ENCODE data around the gene CEP57.

CEP57 gene

GRCh38 chr11:95788921-95789505, 1.3 kb upstream of the CEP57 start:
- H3K36me3 ChIP-seq (ENCODE audit: control insufficient read depth, insufficient read depth, low read length) = peaks cover 8% of the 10 kb centered on the region
- H3K4me1 ChIP-seq (ENCODE audit: control insufficient read depth, insufficient read depth, low read length) = peaks cover 12% of the 10 kb centered on the region
- no peaks in the 10 kb centered on the region for H3K9me3 ChIP-seq (ENCODE audit: control insufficient read depth, insufficient read depth, low read length)
- peak overlapping the region; percentile 82 for H3K9ac ChIP-seq (ENCODE audit: low read depth, low read length)
- H3K27me3 ChIP-seq (ENCODE audit: control insufficient read depth, insufficient read depth, low read length) = no peaks in the 10 kb centered on the region
- peak overlapping the region; percentile 98 for H3K4me3 ChIP-seq (ENCODE audit: low read depth, low read length)

- H3K9ac ChIP-seq (ENCODE audit: low read depth, low read length) = peak within 1 kb of the TSS; percentile 93
- H3K4me3 ChIP-seq (ENCODE audit: low read depth, low read length) = peak within 1 kb of the TSS; percentile 98
- H3K9me3 ChIP-seq (ENCODE audit: control insufficient read depth, insufficient read depth, low read length) = no peaks in the 10 kb centered on the region
- H3K36me3 ChIP-seq (ENCODE audit: control insufficient read depth, insufficient read depth, low read length) = peaks cover 8% of the 10 kb centered on the region
- H3K4me1 ChIP-seq (ENCODE audit: control insufficient read depth, insufficient read depth, low read length) = peaks cover 12% of the 10 kb centered on the region
- no peaks in the 10 kb centered on the region for H3K27me3 ChIP-seq (ENCODE audit: control insufficient read depth, insufficient read depth, low read length)
These were observed 684 bp upstream of the CEP57 start, which contains the start of gene FAM76B for GRCh38 chr11:95789506-95790122. Gene FAM76B (minus strand): TSS chr11:95789782. CDS start chr11:95789478, 304 bp downstream.

GRCh38 chr11:95790933-95791708, 823 bp downstream of the CEP57 start:
- Histone ChIP-seq H3K27me3 (ENCODE audit: control insufficient read depth, insufficient read depth, low read length) (no peaks in the 10 kb centered on the region), H3K4me3 (ENCODE audit: low read depth, low read length) (peak overlapping the region; percentile 98), H3K9ac (ENCODE audit: low read depth, low read length) (peak overlapping the region; percentile 93), H3K9me3 (ENCODE audit: control insufficient read depth, insufficient read depth, low read length) (no peaks in the 10 kb centered on the region), H3K36me3 (ENCODE audit: control insufficient read depth, insufficient read depth, low read length) (no peaks in the 10 kb centered on the region), H3K4me1 (ENCODE audit: control insufficient read depth, insufficient read depth, low read length) (peaks cover 12% of the 10 kb centered on the region)

GRCh38 chr11:95791709-95792033, 1.4 kb downstream of the CEP57 start:
- H3K27me3 ChIP-seq (ENCODE audit: control insufficient read depth, insufficient read depth, low read length) = no peaks in the 10 kb centered on the region
- H3K9me3 ChIP-seq (ENCODE audit: control insufficient read depth, insufficient read depth, low read length) = no peaks in the 10 kb centered on the region
- no peaks in the 10 kb centered on the region for H3K36me3 ChIP-seq (ENCODE audit: control insufficient read depth, insufficient read depth, low read length)
- H3K4me3 ChIP-seq (ENCODE audit: low read depth, low read length) = peak overlapping the region; percentile 98
- H3K4me1 ChIP-seq (ENCODE audit: control insufficient read depth, insufficient read depth, low read length) = peaks cover 12% of the 10 kb centered on the region
- peak overlapping the region; percentile 93 for H3K9ac ChIP-seq (ENCODE audit: low read depth, low read length)

- H3K36me3 ChIP-seq (ENCODE audit: control insufficient read depth, insufficient read depth, low read length) = no peaks in the 10 kb centered on the region
- H3K27me3 ChIP-seq (ENCODE audit: control insufficient read depth, insufficient read depth, low read length) = no peaks in the 10 kb centered on the region
- peaks cover 12% of the 10 kb centered on the region for H3K4me1 ChIP-seq (ENCODE audit: control insufficient read depth, insufficient read depth, low read length)
- no peak overlapping the region for H3K4me3 ChIP-seq (ENCODE audit: low read depth, low read length)
- no peaks in the 10 kb centered on the region for H3K9me3 ChIP-seq (ENCODE audit: control insufficient read depth, insufficient read depth, low read length)
- H3K9ac ChIP-seq (ENCODE audit: low read depth, low read length) = no peak overlapping the region
These were observed 1.9 kb downstream of the CEP57 start for GRCh38 chr11:95792200-95792599.

- no peaks in the 10 kb centered on the region for H3K36me3 ChIP-seq (ENCODE audit: control insufficient read depth, insufficient read depth, low read length)
- H3K4me1 ChIP-seq (ENCODE audit: control insufficient read depth, insufficient read depth, low read length) = peaks cover 12% of the 10 kb centered on the region
- H3K9ac ChIP-seq (ENCODE audit: low read depth, low read length) = no peak overlapping the region
- no peaks in the 10 kb centered on the region for H3K9me3 ChIP-seq (ENCODE audit: control insufficient read depth, insufficient read depth, low read length)
- H3K27me3 ChIP-seq (ENCODE audit: control insufficient read depth, insufficient read depth, low read length) = no peaks in the 10 kb centered on the region
- H3K4me3 ChIP-seq (ENCODE audit: low read depth, low read length) = no peak overlapping the region
These were observed 2.4 kb downstream of the CEP57 start for GRCh38 chr11:95792700-95793099.

- no peaks in the 10 kb centered on the region for H3K36me3 ChIP-seq (ENCODE audit: control insufficient read depth, insufficient read depth, low read length)
- no peak overlapping the region for H3K9ac ChIP-seq (ENCODE audit: low read depth, low read length)
- peaks cover 12% of the 10 kb centered on the region for H3K4me1 ChIP-seq (ENCODE audit: control insufficient read depth, insufficient read depth, low read length)
- H3K9me3 ChIP-seq (ENCODE audit: control insufficient read depth, insufficient read depth, low read length) = no peaks in the 10 kb centered on the region
- H3K27me3 ChIP-seq (ENCODE audit: control insufficient read depth, insufficient read depth, low read length) = no peaks in the 10 kb centered on the region
- H3K4me3 ChIP-seq (ENCODE audit: low read depth, low read length) = no peak overlapping the region
These were observed 2.8 kb downstream of the CEP57 start for GRCh38 chr11:95793116-95793515.

GRCh38 chr11:95794086-95794485, 3.8 kb downstream of the CEP57 start:
- no peaks in the 10 kb centered on the region for H3K36me3 ChIP-seq (ENCODE audit: control insufficient read depth, insufficient read depth, low read length)
- no peak overlapping the region for H3K4me3 ChIP-seq (ENCODE audit: low read depth, low read length)
- no peak overlapping the region for H3K9ac ChIP-seq (ENCODE audit: low read depth, low read length)
- no peaks in the 10 kb centered on the region for H3K9me3 ChIP-seq (ENCODE audit: control insufficient read depth, insufficient read depth, low read length)
- H3K27me3 ChIP-seq (ENCODE audit: control insufficient read depth, insufficient read depth, low read length) = no peaks in the 10 kb centered on the region
- peaks cover 8% of the 10 kb centered on the region for H3K4me1 ChIP-seq (ENCODE audit: control insufficient read depth, insufficient read depth, low read length)

- Histone ChIP-seq H3K4me1 (ENCODE audit: control insufficient read depth, insufficient read depth, low read length) (peaks cover 8% of the 10 kb centered on the region), H3K27me3 (ENCODE audit: control insufficient read depth, insufficient read depth, low read length) (no peaks in the 10 kb centered on the region), H3K36me3 (ENCODE audit: control insufficient read depth, insufficient read depth, low read length) (no peaks in the 10 kb centered on the region), H3K4me3 (ENCODE audit: low read depth, low read length) (no peak overlapping the region), H3K9me3 (ENCODE audit: control insufficient read depth, insufficient read depth, low read length) (no peaks in the 10 kb centered on the region), H3K9ac (ENCODE audit: low read depth, low read length) (no peak overlapping the region)
These were observed 5.5 kb downstream of the CEP57 start for GRCh38 chr11:95795627-95796295.

GRCh38 chr11:95796501-95796900, 6.2 kb downstream of the CEP57 start:
- H3K9ac ChIP-seq (ENCODE audit: low read depth, low read length) = no peak overlapping the region
- no peak overlapping the region for H3K4me3 ChIP-seq (ENCODE audit: low read depth, low read length)
- no peaks in the 10 kb centered on the region for H3K9me3 ChIP-seq (ENCODE audit: control insufficient read depth, insufficient read depth, low read length)
- H3K27me3 ChIP-seq (ENCODE audit: control insufficient read depth, insufficient read depth, low read length) = no peaks in the 10 kb centered on the region
- peaks cover 8% of the 10 kb centered on the region for H3K4me1 ChIP-seq (ENCODE audit: control insufficient read depth, insufficient read depth, low read length)
- no peaks in the 10 kb centered on the region for H3K36me3 ChIP-seq (ENCODE audit: control insufficient read depth, insufficient read depth, low read length)

GRCh38 chr11:95799546-95799945, 9.2 kb downstream of the CEP57 start:
- no peaks in the 10 kb centered on the region for H3K9me3 ChIP-seq (ENCODE audit: control insufficient read depth, insufficient read depth, low read length)
- H3K9ac ChIP-seq (ENCODE audit: low read depth, low read length) = no peak overlapping the region
- H3K4me3 ChIP-seq (ENCODE audit: low read depth, low read length) = no peak overlapping the region
- no peaks in the 10 kb centered on the region for H3K4me1 ChIP-seq (ENCODE audit: control insufficient read depth, insufficient read depth, low read length)
- peaks cover 5% of the 10 kb centered on the region for H3K36me3 ChIP-seq (ENCODE audit: control insufficient read depth, insufficient read depth, low read length)
- no peaks in the 10 kb centered on the region for H3K27me3 ChIP-seq (ENCODE audit: control insufficient read depth, insufficient read depth, low read length)

Data from iPS-15b (cell line).